Glutamatergic neuron (in vitro differentiated cells): ENCODE results near the gene TRIM46. TPM values are rescaled to one million over a fixed set of nuclear protein-coding genes. Genes with fewer than 3 reads are reported as not detected.
A peak's percentile ranks its signal among the peaks of the same experiment; 100 is the strongest.
"Not testable (repeated sequence)": the region's sequence is repeated elsewhere in the genome, so short reads cannot be mapped to it uniquely, and the experiment has no call there.

Source experiments
- DNase-seq: peaks from one replicate; pipeline ENCODE4 v3.0.0; 2022
- H3K27ac Mint-ChIP-seq: one replicate; pipeline ENCODE4 v1.8.0; 2020; ENCODE audit warnings: mild to moderate bottlenecking, mixed read lengths, inconsistent platforms; ENCODE audit not compliant: unreplicated experiment
- H3K27me3 Mint-ChIP-seq: one replicate; pipeline ENCODE4 v1.8.0; 2020; ENCODE audit warnings: mild to moderate bottlenecking, moderate library complexity, mixed read lengths, inconsistent platforms; ENCODE audit not compliant: unreplicated experiment
- H3K36me3 Mint-ChIP-seq: one replicate; pipeline ENCODE4 v1.8.0; 2020; ENCODE audit warnings: mild to moderate bottlenecking, mixed read lengths, inconsistent platforms; ENCODE audit not compliant: unreplicated experiment
- H3K4me1 Mint-ChIP-seq: one replicate; pipeline ENCODE4 v1.8.0; 2020; ENCODE audit warnings: mild to moderate bottlenecking, low read depth, mixed read lengths, inconsistent platforms; ENCODE audit not compliant: unreplicated experiment
- H3K4me3 Mint-ChIP-seq: one replicate; pipeline ENCODE4 v1.8.0; 2020; ENCODE audit warnings: mild to moderate bottlenecking, mixed read lengths, inconsistent platforms; ENCODE audit not compliant: unreplicated experiment
- H3K9me3 Mint-ChIP-seq: one replicate; pipeline ENCODE4 v1.8.0; 2020; ENCODE audit warnings: mild to moderate bottlenecking, moderate library complexity, mixed read lengths, inconsistent platforms; ENCODE audit not compliant: unreplicated experiment
- CTCF ChIP-seq: fragments of 200-600 bp; sonication (generic); IDR thresholded peaks from one replicate; pipeline ENCODE4 v1.5.0; 2021; ENCODE audit not compliant: partially characterized antibody, unreplicated experiment
- total RNA-seq: library from RNA; stranded (reverse); fragmentation: NEBNext Ultra II Directional; extraction: Animal tissue kit (Norgen Biotek cat#: 25700); gene quantifications from one replicate; pipeline ENCODE4 v1.2.1, GENCODE V29; 2021; ENCODE audit not compliant: unreplicated experiment

The TRIM46 gene
- total RNA-seq, 1 donor from 2014 or later: 30.4 TPM

- no peak for TF ChIP-seq CTCF
- DNase-seq: no peak
- H3K4me3 Mint-ChIP-seq: no peak overlapping the region
- H3K9me3 Mint-ChIP-seq: peaks cover 13% of the 10 kb centered on the region
- no peak overlapping the region for H3K27ac Mint-ChIP-seq
- H3K27me3 Mint-ChIP-seq: peaks cover 12% of the 10 kb centered on the region
- peaks cover 2% of the 10 kb centered on the region for H3K4me1 Mint-ChIP-seq
- H3K36me3 Mint-ChIP-seq: no peaks in the 10 kb centered on the region
Measured at GRCh38 chr1:155187456-155187891, 13.8 kb downstream of the TRIM46 start.

- Mint-ChIP-seq H3K27me3 (peaks cover 10% of the 10 kb centered on the region), H3K4me1 (peaks cover 3% of the 10 kb centered on the region), H3K4me3 (peak overlapping the region; percentile 13), H3K27ac (peak overlapping the region; percentile 81), H3K9me3 (peaks cover 14% of the 10 kb centered on the region), H3K36me3 (no peaks in the 10 kb centered on the region)
- TF ChIP-seq CTCF: no peak
- DNase-seq: no peak
Measured at GRCh38 chr1:155188268-155188667, 14.6 kb downstream of the TRIM46 start.

GRCh38 chr1:155189926-155190325, 16.3 kb downstream of the TRIM46 start:
- peaks cover 16% of the 10 kb centered on the region for H3K27me3 Mint-ChIP-seq
- not testable (repeated sequence) for H3K4me1 Mint-ChIP-seq, H3K27ac Mint-ChIP-seq

GRCh38 chr1:155191904-155192303, 18.3 kb downstream of the TRIM46 start:
- H3K4me3 Mint-ChIP-seq: no peak overlapping the region
- H3K27me3 Mint-ChIP-seq: peaks cover 16% of the 10 kb centered on the region
- H3K9me3 Mint-ChIP-seq: peaks cover 25% of the 10 kb centered on the region
- no peak for TF ChIP-seq CTCF
- no peak for DNase-seq
- no peaks in the 10 kb centered on the region for H3K36me3 Mint-ChIP-seq
- H3K4me1 Mint-ChIP-seq: peaks cover 9% of the 10 kb centered on the region
- no peak overlapping the region for H3K27ac Mint-ChIP-seq

More at GRCh38 chr1:155189926-155190325, 16.3 kb downstream of the TRIM46 start:
- not testable (repeated sequence) for H3K4me3 Mint-ChIP-seq, H3K36me3 Mint-ChIP-seq, DNase-seq
- peaks cover 20% of the 10 kb centered on the region for H3K9me3 Mint-ChIP-seq

- TF ChIP-seq CTCF: no peak
- peaks cover 25% of the 10 kb centered on the region for H3K9me3 Mint-ChIP-seq
- peak overlapping the region; percentile 83 for H3K4me3 Mint-ChIP-seq
- no peak overlapping the region for H3K27ac Mint-ChIP-seq
- H3K4me1 Mint-ChIP-seq: peaks cover 9% of the 10 kb centered on the region
- peaks cover 16% of the 10 kb centered on the region for H3K27me3 Mint-ChIP-seq
- no peak for DNase-seq
- H3K36me3 Mint-ChIP-seq: no peaks in the 10 kb centered on the region
Measured at GRCh38 chr1:155192346-155193274, 19.0 kb downstream of the TRIM46 start.
